Nephron progenitor cell (in vitro differentiated cells): Measurements from ENCODE around the gene KCNB1.

Experiments
- DNase-seq: peaks from one replicate; pipeline ENCODE4 v3.0.0; 2021
- H3K27ac Mint-ChIP-seq: 2 replicates; pipeline ENCODE4 v1.8.0; 2021; ENCODE audit warnings: mild to moderate bottlenecking, moderate library complexity, mixed read lengths
- H3K27me3 Mint-ChIP-seq: 2 replicates; pipeline ENCODE4 v1.8.0; 2021; ENCODE audit warnings: mild to moderate bottlenecking, low read depth, mixed read lengths; ENCODE audit not compliant: poor library complexity
- H3K36me3 Mint-ChIP-seq: 2 replicates; pipeline ENCODE4 v1.8.0; 2021; ENCODE audit warnings: low read depth, mixed read lengths
- H3K4me1 Mint-ChIP-seq: 2 replicates; pipeline ENCODE4 v1.8.0; 2021; ENCODE audit warnings: mixed read lengths
- H3K4me3 Mint-ChIP-seq: 2 replicates; pipeline ENCODE4 v1.8.0; 2021; ENCODE audit warnings: mild to moderate bottlenecking, moderate library complexity, mixed read lengths
- H3K9me3 Mint-ChIP-seq: 2 replicates; pipeline ENCODE4 v1.8.0; 2021; ENCODE audit warnings: mild to moderate bottlenecking, moderate library complexity, mixed read lengths
- TF ChIP-seq, protein P1 (sequence below): fragments of 200-600 bp; sonication (generic); IDR thresholded peaks from 2 replicates; pipeline ENCODE4 v1.5.0; 2021; ENCODE audit warnings: antibody characterized with exemption

Gene KCNB1

DNA sequence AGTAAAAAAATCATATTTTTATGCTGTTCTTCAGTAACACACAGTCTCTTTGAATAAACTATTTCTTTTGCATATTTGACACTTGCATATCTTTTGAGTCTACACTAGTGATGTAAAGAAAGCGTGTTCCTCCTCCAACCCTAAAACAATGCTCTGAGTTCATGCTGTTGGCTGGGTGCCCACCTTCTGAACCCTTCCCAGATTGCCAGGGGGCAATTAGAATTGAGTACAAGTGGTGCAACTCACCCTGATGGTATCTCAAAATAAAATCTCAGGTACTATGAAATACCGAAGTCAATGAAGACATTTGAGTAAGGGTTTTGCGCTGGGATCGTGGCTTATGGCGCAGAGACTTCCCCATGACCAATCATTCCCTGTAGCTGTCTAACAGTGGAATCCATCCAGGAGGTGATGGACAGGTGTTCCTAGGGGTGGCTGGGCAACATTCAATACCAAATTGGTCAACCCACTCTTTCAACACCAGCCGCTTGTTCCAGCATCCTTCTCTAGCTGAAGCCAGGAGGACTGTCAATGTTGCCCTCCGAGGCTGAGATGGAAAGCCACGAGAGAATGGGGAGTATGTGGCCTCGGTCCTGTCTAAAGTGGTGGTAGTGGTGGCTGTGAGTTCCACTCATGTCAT, 110.3 kb downstream of the KCNB1 start:
- no peaks in the 10 kb centered on the region for H3K4me1 Mint-ChIP-seq
- no peaks in the 10 kb centered on the region for H3K9me3 Mint-ChIP-seq
- peaks cover 51% of the 10 kb centered on the region for H3K27me3 Mint-ChIP-seq
- no peak for DNase-seq
- no peak overlapping the region for H3K27ac Mint-ChIP-seq
- TF ChIP-seq, protein P1, sequence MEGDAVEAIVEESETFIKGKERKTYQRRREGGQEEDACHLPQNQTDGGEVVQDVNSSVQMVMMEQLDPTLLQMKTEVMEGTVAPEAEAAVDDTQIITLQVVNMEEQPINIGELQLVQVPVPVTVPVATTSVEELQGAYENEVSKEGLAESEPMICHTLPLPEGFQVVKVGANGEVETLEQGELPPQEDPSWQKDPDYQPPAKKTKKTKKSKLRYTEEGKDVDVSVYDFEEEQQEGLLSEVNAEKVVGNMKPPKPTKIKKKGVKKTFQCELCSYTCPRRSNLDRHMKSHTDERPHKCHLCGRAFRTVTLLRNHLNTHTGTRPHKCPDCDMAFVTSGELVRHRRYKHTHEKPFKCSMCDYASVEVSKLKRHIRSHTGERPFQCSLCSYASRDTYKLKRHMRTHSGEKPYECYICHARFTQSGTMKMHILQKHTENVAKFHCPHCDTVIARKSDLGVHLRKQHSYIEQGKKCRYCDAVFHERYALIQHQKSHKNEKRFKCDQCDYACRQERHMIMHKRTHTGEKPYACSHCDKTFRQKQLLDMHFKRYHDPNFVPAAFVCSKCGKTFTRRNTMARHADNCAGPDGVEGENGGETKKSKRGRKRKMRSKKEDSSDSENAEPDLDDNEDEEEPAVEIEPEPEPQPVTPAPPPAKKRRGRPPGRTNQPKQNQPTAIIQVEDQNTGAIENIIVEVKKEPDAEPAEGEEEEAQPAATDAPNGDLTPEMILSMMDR: no peak
- no peak overlapping the region for H3K4me3 Mint-ChIP-seq
- H3K36me3 Mint-ChIP-seq: no peaks in the 10 kb centered on the region

DNA sequence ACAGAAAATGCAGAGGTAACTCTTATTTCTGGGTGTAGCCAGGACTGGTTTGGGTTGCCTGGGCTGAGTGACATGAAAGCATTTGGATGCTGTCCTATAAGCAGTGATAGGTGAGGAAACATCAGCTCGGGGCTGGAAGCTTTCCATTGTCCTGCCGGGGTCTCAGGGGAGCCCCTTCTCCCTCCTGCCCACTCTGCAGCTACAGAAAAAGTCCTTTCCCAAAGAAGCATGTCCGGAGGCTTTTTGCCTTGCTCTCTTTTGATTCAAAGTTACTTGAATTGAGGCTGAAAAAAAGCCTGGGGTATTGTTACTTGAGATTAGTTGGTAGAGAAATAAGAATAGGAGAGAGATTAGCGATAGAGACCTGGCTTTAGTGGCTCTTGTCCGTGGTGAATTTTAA, 113.9 kb downstream of the KCNB1 start:
- Mint-ChIP-seq H3K4me3 (no peak overlapping the region), H3K27me3 (peaks cover 54% of the 10 kb centered on the region), H3K27ac (no peak overlapping the region), H3K9me3 (no peaks in the 10 kb centered on the region), H3K4me1 (no peaks in the 10 kb centered on the region), H3K36me3 (no peaks in the 10 kb centered on the region)
- TF ChIP-seq, protein P1: no peak
- DNase-seq: no peak

DNA sequence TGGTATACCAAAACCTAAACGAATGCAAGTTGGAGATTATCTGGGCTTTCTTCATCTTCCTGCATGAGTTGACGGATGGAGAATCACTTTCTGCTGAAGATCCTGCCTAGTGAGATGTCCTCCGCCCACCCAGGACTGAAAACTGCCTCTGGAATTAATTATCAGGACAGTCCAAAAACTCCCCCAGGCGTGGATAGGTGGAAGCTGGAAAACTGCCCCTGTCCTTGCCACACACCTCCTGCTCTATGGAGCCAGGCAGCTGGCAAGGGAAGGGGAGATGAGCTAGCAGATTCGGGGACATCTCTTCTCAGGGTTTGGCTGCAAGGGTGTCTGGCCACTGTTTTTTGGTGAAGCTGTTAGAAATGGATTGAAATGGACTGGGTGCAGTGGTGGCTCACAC, 115.4 kb downstream of the KCNB1 start:
- TF ChIP-seq, protein P1: no peak
- H3K27ac Mint-ChIP-seq: no peak overlapping the region
- H3K27me3 Mint-ChIP-seq: peaks cover 50% of the 10 kb centered on the region

DNA sequence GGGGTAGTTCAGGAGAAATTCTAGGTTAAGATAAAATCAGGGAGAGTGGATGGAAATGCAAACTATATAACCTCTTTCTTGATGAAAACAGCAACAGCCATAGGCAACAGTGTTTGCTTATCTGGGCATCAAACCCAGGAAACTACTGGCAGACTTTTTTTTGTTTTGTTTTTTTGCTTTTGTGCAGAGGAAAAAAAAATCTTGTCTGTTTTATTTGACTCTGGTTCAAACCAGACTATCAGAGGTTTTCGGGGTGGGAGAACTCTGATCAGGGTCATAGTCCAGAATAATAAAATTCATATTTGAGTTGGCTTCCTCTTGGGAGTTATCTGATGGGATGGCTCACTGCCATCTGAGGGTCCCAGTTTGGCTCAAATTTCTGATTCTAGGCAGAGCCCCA, 115.8 kb downstream of the KCNB1 start:
- DNase-seq: no peak
- no peaks in the 10 kb centered on the region for H3K9me3 Mint-ChIP-seq
- H3K36me3 Mint-ChIP-seq: no peaks in the 10 kb centered on the region
- H3K4me1 Mint-ChIP-seq: no peaks in the 10 kb centered on the region
- no peak overlapping the region for H3K27ac Mint-ChIP-seq
- no peak overlapping the region for H3K4me3 Mint-ChIP-seq
- TF ChIP-seq, protein P1: no peak
- H3K27me3 Mint-ChIP-seq: peaks cover 50% of the 10 kb centered on the region

More for the DNA sequence above, 115.4 kb downstream of the KCNB1 start:
- Mint-ChIP-seq H3K4me1 (no peaks in the 10 kb centered on the region), H3K4me3 (no peak overlapping the region), H3K36me3 (no peaks in the 10 kb centered on the region), H3K9me3 (no peaks in the 10 kb centered on the region)
- no peak for DNase-seq

DNA sequence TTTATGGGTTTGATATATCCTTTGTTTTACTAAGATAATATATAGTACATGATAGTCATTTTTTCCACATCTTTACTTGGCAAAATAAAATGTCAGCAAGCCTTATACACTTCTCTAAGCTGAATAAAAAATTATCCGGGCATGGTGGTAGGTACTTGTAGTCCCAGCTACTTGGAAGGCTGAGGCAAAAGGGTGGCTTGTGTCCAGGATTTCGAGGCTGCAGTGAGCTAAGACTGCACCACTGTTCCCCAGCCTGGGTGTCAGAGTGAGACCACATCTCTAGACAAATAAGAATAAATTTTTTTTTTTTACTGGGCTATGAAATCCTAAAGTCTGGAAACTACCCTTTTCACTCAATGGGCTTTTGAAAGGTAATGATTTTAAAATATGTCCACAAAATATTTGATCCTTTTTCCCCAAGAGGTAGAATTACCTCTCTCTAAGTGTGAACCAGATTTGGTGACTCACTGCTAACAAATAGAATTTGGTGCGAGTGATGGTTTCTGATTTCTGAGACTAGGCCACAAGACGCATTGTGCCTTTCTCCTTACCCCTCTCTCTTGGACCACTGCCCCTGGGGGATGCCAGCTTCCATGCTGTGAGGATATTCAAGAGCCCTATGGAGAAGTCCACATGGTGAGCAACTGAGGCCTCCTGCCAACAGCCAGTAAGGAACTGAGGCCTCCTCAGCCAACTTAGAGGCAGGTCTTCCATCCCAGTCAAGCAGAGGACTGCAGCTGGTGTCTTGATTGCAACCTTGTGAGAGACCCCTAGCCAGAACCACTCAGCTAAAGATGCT, 120.4 kb downstream of the KCNB1 start:
- no peak for DNase-seq
- Mint-ChIP-seq H3K4me3 (no peak overlapping the region), H3K27ac (no peak overlapping the region), H3K36me3 (no peaks in the 10 kb centered on the region), H3K27me3 (peaks cover 31% of the 10 kb centered on the region), H3K9me3 (no peaks in the 10 kb centered on the region), H3K4me1 (no peaks in the 10 kb centered on the region)
- TF ChIP-seq, protein P1: no peak
